Fibroblast of lung (primary cell): ENCODE results near the gene EIF2D.

Experiments used
- EZH2 ChIP-seq: IDR thresholded peaks from 2 replicates; pipeline ENCODE4 v1.5.1; 2012; ENCODE audit warnings: low read length, control low read depth, mild to moderate bottlenecking; ENCODE audit errors: missing control alignments
- TF ChIP-seq, protein P1 (sequence below), 2 donors: IDR thresholded peaks in 1 of 2; conservative IDR thresholded peaks in 1 of 2; 1 replicate in 1 of 2; 2 replicates in 1 of 2; pipeline ENCODE4 v1.5.1; 2011 to 2012; ENCODE audit warnings: low read length in 2 of 2, control low read depth in 1 of 2, inconsistent platforms in 1 of 2, low read depth in 1 of 2, mild to moderate bottlenecking in 1 of 2

DNA sequence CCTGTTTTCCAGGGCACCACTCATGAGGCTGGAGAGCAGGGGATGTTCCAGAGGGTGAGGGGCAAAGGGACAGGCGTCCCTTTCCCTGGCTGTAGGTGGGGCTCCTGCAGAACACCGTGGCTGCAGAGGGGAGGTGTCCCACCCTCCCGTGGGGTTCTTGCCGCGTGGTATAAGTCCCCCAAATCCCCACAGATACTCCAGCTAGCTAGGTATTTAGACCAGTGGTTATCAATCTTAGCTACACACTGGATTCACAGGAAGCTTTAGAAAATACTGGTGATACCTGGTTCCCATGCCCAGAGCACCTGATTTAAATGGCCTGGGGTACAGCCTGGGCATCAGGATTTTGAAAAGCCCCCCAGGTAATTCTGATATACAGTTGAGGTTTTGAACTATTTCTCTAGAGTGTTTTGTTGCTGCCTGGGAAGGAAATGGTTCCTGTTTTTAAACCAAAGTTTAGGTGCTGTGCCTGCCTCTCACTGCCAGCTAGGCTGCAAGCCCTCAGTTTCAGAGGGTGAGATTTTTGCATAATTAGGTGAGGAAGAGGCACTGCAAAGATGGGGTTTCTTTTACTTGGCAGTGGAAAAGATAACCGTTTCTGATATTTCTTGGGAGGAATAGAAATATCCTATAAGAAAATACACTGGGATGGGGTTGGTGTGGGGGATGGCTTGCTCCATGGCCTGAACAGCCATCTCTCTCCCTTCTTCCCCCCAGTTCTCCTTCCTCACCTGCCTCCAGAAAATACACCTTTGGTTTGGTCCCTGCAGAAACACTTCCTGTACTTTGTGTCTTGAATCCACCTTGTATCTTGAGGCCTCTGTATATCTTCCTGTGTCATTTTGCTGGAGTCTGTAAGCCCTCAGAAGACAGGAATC, 53.2 kb downstream of the EIF2D start:
- TF ChIP-seq, protein P1, sequence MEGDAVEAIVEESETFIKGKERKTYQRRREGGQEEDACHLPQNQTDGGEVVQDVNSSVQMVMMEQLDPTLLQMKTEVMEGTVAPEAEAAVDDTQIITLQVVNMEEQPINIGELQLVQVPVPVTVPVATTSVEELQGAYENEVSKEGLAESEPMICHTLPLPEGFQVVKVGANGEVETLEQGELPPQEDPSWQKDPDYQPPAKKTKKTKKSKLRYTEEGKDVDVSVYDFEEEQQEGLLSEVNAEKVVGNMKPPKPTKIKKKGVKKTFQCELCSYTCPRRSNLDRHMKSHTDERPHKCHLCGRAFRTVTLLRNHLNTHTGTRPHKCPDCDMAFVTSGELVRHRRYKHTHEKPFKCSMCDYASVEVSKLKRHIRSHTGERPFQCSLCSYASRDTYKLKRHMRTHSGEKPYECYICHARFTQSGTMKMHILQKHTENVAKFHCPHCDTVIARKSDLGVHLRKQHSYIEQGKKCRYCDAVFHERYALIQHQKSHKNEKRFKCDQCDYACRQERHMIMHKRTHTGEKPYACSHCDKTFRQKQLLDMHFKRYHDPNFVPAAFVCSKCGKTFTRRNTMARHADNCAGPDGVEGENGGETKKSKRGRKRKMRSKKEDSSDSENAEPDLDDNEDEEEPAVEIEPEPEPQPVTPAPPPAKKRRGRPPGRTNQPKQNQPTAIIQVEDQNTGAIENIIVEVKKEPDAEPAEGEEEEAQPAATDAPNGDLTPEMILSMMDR (conservative IDR thresholded peaks at IDR 0.05 in 1 of 2, IDR thresholded peaks at IDR 0.05 in 1 of 2; ENCODE audit: low read depth in 1 of 2, low read length in 2 of 2), result no peak
- TF ChIP-seq EZH2, result no peak
